Measurements from ENCODE around the gene SMIM41. TPM values are rescaled to one million over a fixed set of nuclear protein-coding genes. Genes with fewer than 3 reads are reported as not detected.
A peak's percentile ranks its signal among the peaks of the same experiment; 100 is the strongest.

Gene SMIM41
- polyA plus RNA-seq, 3 donors, result not detected

DNA sequence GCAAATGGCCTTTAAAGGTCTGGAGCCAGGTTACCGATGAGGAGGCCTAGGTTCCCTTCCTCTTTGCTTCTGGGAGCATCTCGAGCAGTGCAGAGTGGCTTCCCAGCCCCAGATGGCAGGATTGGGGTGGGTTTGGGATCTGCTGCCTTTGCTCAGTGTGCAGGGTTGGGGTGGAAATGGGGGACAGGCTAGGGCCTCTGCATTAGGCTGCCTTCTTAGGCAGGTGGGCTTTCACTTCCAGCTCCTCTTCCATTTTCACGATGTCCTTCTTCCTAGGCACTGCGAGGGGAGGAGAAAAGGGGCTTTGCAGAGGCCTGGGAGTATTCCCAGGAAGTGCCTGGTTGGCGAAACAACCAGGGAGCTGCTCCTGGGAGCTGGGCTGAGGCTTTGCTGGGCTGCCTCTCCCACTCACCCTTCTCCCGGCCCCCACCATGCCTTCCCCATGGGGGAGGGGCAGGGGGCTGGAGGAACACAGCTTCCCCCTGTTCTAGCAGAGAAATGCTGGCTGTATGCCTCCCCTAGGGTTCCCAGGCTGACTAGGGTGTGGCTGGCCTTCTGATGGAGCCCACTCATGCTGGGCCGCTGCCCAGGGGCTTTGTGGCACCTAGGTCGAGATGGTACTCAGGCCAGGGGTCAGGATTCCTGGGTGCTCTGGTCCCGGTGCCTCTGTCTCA is 25.8 kb upstream of the SMIM41 start:
- intact Hi-C loops (cut with micrococcal nuclease), result loop anchor here in 1 of 2 donors (2.0 kb wide), 1 partner anchor 15 kb away; the partner anchor contains the start of gene ATG101
- DNase-seq, result no peak
- no peaks in the 10 kb centered on the region for H3K9me3 ChIP-seq (replicated peaks in 1 of 2; ENCODE audit: control insufficient read depth in 1 of 2, insufficient read depth in 1 of 2, low read length in 2 of 2)
- Mint-ChIP-seq H3K4me3 (peak overlapping the region; percentile 94 to 99), H3K4me1 (peaks cover 26% of the 10 kb centered on the region), H3K36me3 (peaks cover 25 to 43% of the 10 kb centered on the region in 2 donors), H3K9me3 (peaks cover 0 to 16% (median 5%) of the 10 kb centered on the region in 7 donors), H3K27me3 (ENCODE audit: low read depth in 3 of 3) (peaks cover 30 to 42% (median 38%) of the 10 kb centered on the region in 3 donors), H3K27ac (peak overlapping the region in 3 of 7 donors; percentile 46 to 94 (median 68))
- H3K79me2 ChIP-seq (ENCODE audit: insufficient read depth, low read length), result no peaks in the 10 kb centered on the region
- WGBS (ENCODE audit: insufficient coverage), result 100% methylated on average over 3 of the region's 9 CpGs
- peak overlapping the region; percentile 60 to 87 (median 63) for H3K4me3 ChIP-seq (replicated peaks in 1 of 3; ENCODE audit: low read depth in 2 of 3, low read length in 3 of 3)
- TF ChIP-seq, protein P1, sequence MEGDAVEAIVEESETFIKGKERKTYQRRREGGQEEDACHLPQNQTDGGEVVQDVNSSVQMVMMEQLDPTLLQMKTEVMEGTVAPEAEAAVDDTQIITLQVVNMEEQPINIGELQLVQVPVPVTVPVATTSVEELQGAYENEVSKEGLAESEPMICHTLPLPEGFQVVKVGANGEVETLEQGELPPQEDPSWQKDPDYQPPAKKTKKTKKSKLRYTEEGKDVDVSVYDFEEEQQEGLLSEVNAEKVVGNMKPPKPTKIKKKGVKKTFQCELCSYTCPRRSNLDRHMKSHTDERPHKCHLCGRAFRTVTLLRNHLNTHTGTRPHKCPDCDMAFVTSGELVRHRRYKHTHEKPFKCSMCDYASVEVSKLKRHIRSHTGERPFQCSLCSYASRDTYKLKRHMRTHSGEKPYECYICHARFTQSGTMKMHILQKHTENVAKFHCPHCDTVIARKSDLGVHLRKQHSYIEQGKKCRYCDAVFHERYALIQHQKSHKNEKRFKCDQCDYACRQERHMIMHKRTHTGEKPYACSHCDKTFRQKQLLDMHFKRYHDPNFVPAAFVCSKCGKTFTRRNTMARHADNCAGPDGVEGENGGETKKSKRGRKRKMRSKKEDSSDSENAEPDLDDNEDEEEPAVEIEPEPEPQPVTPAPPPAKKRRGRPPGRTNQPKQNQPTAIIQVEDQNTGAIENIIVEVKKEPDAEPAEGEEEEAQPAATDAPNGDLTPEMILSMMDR (IDR thresholded peaks at IDR 0.05), result no peak
- peaks cover 0 to 24% of the 10 kb centered on the region in 2 donors for H3K27me3 ChIP-seq (ENCODE audit: control insufficient read depth in 2 of 2, insufficient read depth in 2 of 2, low read length in 2 of 2)
- H3K4me2 ChIP-seq (replicated peaks; ENCODE audit: extremely low read depth, low read length, poor library complexity, severe bottlenecking), result peak overlapping the region; percentile 79
- H3K36me3 ChIP-seq (replicated peaks in 1 of 2; ENCODE audit: control insufficient read depth in 1 of 2, insufficient read depth in 2 of 2, low read length in 2 of 2), result peaks cover 0 to 20% of the 10 kb centered on the region in 2 donors
- H3K9ac ChIP-seq (ENCODE audit: insufficient read depth, low read length, poor library complexity, severe bottlenecking), result peak overlapping the region; percentile 94
- peaks cover 26 to 49% of the 10 kb centered on the region in 2 donors for H3K4me1 ChIP-seq (ENCODE audit: control insufficient read depth in 1 of 2, insufficient read depth in 2 of 2, low read length in 2 of 2)
- H4K20me1 ChIP-seq (ENCODE audit: insufficient read depth, low read length), result peaks cover 71% of the 10 kb centered on the region
- H3K27ac ChIP-seq (ENCODE audit: low read depth in 1 of 2, low read length in 2 of 2), result no peak overlapping the region
- H2AFZ ChIP-seq (ENCODE audit: insufficient read depth, low read depth, low read length, poor library complexity, severe bottlenecking), result no peak overlapping the region

DNA sequence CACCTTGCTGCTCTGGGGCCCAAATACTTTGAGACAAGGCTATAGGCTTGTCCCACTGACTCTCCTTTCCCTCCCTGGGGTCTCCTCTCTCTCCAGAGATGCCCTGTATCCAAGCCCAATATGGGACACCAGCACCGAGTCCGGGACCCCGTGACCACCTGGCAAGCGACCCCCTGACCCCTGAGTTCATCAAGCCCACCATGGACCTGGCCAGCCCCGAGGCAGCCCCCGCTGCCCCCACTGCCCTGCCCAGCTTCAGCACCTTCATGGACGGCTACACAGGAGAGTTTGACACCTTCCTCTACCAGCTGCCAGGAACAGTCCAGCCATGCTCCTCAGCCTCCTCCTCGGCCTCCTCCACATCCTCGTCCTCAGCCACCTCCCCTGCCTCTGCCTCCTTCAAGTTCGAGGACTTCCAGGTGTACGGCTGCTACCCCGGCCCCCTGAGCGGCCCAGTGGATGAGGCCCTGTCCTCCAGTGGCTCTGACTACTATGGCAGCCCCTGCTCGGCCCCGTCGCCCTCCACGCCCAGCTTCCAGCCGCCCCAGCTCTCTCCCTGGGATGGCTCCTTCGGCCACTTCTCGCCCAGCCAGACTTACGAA is 25.2 kb upstream of the SMIM41 start:
- peaks cover 0 to 16% (median 5%) of the 10 kb centered on the region in 7 donors for H3K9me3 Mint-ChIP-seq
- H3K4me2 ChIP-seq (replicated peaks; ENCODE audit: extremely low read depth, low read length, poor library complexity, severe bottlenecking), result peak overlapping the region; percentile 79
- no peak for DNase-seq
- H3K27ac Mint-ChIP-seq, result peak overlapping the region in 3 of 7 donors; percentile 18 to 68 (median 30)
- peaks cover 26 to 42% of the 10 kb centered on the region in 2 donors for H3K4me1 ChIP-seq (ENCODE audit: control insufficient read depth in 1 of 2, insufficient read depth in 2 of 2, low read length in 2 of 2)
- H3K79me2 ChIP-seq (ENCODE audit: insufficient read depth, low read length), result no peaks in the 10 kb centered on the region
- peaks cover 26 to 39% (median 34%) of the 10 kb centered on the region in 3 donors for H3K27me3 Mint-ChIP-seq (ENCODE audit: low read depth in 3 of 3)
- H3K9me3 ChIP-seq (replicated peaks in 1 of 2; ENCODE audit: control insufficient read depth in 1 of 2, insufficient read depth in 1 of 2, low read length in 2 of 2), result no peaks in the 10 kb centered on the region
- peaks cover 0 to 20% of the 10 kb centered on the region in 2 donors for H3K36me3 ChIP-seq (replicated peaks in 1 of 2; ENCODE audit: control insufficient read depth in 1 of 2, insufficient read depth in 2 of 2, low read length in 2 of 2)
- H4K20me1 ChIP-seq (ENCODE audit: insufficient read depth, low read length), result peaks cover 73% of the 10 kb centered on the region
- peak overlapping the region in 1 of 2 donors; percentile 34 for H3K4me3 Mint-ChIP-seq
- peaks cover 21% of the 10 kb centered on the region for H3K4me1 Mint-ChIP-seq
- peak overlapping the region in 1 of 3 experiments; percentile 87 for H3K4me3 ChIP-seq (replicated peaks in 1 of 3; ENCODE audit: low read depth in 2 of 3, low read length in 3 of 3)
- TF ChIP-seq, protein P1 (IDR thresholded peaks at IDR 0.05), result no peak
- peaks cover 22 to 44% of the 10 kb centered on the region in 2 donors for H3K36me3 Mint-ChIP-seq
- H3K27ac ChIP-seq (ENCODE audit: low read depth in 1 of 2, low read length in 2 of 2), result no peak overlapping the region
- intact Hi-C loops (cut with micrococcal nuclease), result no loop called here
- peaks cover 0 to 24% of the 10 kb centered on the region in 2 donors for H3K27me3 ChIP-seq (ENCODE audit: control insufficient read depth in 2 of 2, insufficient read depth in 2 of 2, low read length in 2 of 2)
- H3K9ac ChIP-seq (ENCODE audit: insufficient read depth, low read length, poor library complexity, severe bottlenecking), result no peak overlapping the region
- H2AFZ ChIP-seq (ENCODE audit: insufficient read depth, low read depth, low read length, poor library complexity, severe bottlenecking), result no peak overlapping the region
- WGBS (ENCODE audit: insufficient coverage), result 96% methylated on average over 17 of the region's 21 CpGs

Measured in CD14-positive monocyte (primary cell).